NT2/D1 (cell line): ENCODE measurements around the gene ADARB2.

ENCODE experiments used
- SUZ12 ChIP-seq: IDR thresholded peaks from 2 replicates; pipeline ENCODE4 v1.6.1; 2011; ENCODE audit not compliant: insufficient read length, insufficient read depth; ENCODE audit errors: extremely low read depth
- ZNF274 ChIP-seq: IDR thresholded peaks from 2 replicates; pipeline ENCODE4 v1.6.1; 2011; ENCODE audit warnings: mild to moderate bottlenecking, low read depth, low read length

- TF ChIP-seq ZNF274 = no peak
- no peak for TF ChIP-seq SUZ12
Observed at GRCh38 chr10:1731592-1731991, 5.7 kb downstream of the ADARB2 start.
